HG02678 (cell line): ENCODE measurements around the gene AKAP6.

Experiments used
- ATAC-seq: cut with Tn5 transposase; IDR thresholded peaks from one replicate; pipeline ENCODE4 v1.9.1; 2021; ENCODE audit warnings: mild to moderate bottlenecking, moderate library complexity; ENCODE audit not compliant: unreplicated experiment

The AKAP6 gene

GRCh38 chr14:32329146-32329545 is at the start of gene AKAP6:
Gene AKAP6 (plus strand): TSS chr14:32329298. CDS start chr14:32433494, 104,196 bp downstream.
- ATAC-seq = no peak

- no peak for ATAC-seq
Measured at GRCh38 chr14:32286602-32287001, 42.5 kb upstream of the AKAP6 start.

GRCh38 chr14:32296366-32296765 is 32.7 kb upstream of the AKAP6 start:
- no peak for ATAC-seq

GRCh38 chr14:32298346-32298745 is 30.8 kb upstream of the AKAP6 start:
- no peak for ATAC-seq

- ATAC-seq = no peak
Measured at GRCh38 chr14:32300136-32300535, 29.0 kb upstream of the AKAP6 start.

- ATAC-seq = no peak
Measured at GRCh38 chr14:32303865-32304264, 25.2 kb upstream of the AKAP6 start.

GRCh38 chr14:32304296-32304695 is 24.8 kb upstream of the AKAP6 start:
- no peak for ATAC-seq

- no peak for ATAC-seq
Measured at GRCh38 chr14:32306549-32306948, 22.5 kb upstream of the AKAP6 start.

- no peak for ATAC-seq
Measured at GRCh38 chr14:32307881-32308582, 21.1 kb upstream of the AKAP6 start.

GRCh38 chr14:32310876-32311275 is 18.2 kb upstream of the AKAP6 start:
- ATAC-seq = no peak

GRCh38 chr14:32311294-32312009 is 17.6 kb upstream of the AKAP6 start:
- ATAC-seq = no peak

- ATAC-seq = no peak
Measured at GRCh38 chr14:32312010-32312331, 17.1 kb upstream of the AKAP6 start.

- no peak for ATAC-seq
Measured at GRCh38 chr14:32313844-32314376, 15.2 kb upstream of the AKAP6 start.

- ATAC-seq = no peak
Measured at GRCh38 chr14:32318087-32318795, 10.9 kb upstream of the AKAP6 start.

GRCh38 chr14:32319368-32320049 is 9.6 kb upstream of the AKAP6 start:
- no peak for ATAC-seq

GRCh38 chr14:32324601-32325000 is 4.5 kb upstream of the AKAP6 start:
- no peak for ATAC-seq

GRCh38 chr14:32327255-32327961 is 1.7 kb upstream of the AKAP6 start:
- ATAC-seq = no peak

GRCh38 chr14:32329690-32330285 is 690 bp downstream of the AKAP6 start:
- no peak for ATAC-seq

- ATAC-seq = no peak
Measured at GRCh38 chr14:32330351-32331111, 1.4 kb downstream of the AKAP6 start.
